G401.6 (cell line): Measurements from ENCODE around the gene ATP2B1.

Experiments used
- FAIRE-seq: peaks from 2 replicates; lab custom pipeline; 2012; peaks lifted over from hg19 to GRCh38; lab: Jason Lieb, UNC

Gene ATP2B1

GRCh38 chr12:89691659-89692058 is 17.0 kb downstream of the ATP2B1 start:
- FAIRE-seq: no peak

DNA sequence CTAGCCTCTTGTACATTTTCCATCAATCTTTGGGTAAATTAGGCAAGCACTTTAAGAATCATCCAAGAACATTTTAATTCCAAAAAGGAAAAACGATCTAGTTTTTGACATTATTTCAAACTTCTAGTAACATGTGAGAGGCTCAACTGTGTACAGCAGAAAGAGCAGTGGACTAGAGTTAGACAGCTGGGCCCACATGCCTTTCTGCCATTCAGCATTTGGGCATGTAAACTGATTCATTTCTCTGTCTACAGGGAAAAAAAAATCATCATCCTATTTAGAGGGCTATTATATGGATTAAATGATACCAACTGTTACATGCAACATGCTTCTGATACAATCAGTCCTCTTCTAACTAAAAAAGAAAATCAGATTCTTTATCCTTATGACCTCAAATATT is 17.7 kb downstream of the ATP2B1 start:
- no peak for FAIRE-seq

DNA sequence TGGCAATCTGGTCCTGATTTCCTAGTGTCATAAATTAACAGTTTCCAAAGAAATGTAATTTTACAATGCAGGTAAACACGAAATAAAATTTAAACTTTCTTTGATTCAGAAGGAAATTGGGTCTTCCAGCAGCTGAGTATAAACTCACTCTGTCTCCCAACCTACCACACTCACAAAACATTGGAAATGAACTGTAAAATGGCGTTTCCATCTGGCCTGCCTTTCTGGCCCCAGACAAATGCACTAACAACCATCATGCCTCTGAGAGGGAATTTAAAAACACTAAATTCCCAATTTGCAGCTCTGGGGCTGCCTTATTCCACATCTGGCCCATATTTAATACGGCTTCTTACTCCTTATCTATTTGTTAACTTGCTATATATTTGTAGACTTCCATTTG is 19.3 kb downstream of the ATP2B1 start:
- no peak for FAIRE-seq

DNA sequence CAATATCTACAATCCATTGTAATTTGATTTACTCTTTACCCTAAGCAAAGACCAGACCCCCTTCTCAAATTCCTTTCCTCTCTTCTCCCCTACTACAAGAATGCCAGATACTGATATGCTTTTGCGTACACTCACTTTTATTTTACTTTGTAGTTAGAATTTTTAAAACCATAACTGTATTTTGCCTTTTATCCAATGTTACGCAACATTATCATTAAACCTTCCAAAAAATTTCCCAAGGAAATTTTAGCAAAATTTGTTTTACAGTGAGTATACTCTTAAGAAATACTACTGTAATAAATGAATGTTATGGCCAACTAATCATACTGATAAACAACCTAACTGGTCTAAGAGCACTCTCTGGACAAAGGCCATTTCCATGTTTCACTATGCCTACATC is 22.3 kb downstream of the ATP2B1 start:
- FAIRE-seq: no peak

DNA sequence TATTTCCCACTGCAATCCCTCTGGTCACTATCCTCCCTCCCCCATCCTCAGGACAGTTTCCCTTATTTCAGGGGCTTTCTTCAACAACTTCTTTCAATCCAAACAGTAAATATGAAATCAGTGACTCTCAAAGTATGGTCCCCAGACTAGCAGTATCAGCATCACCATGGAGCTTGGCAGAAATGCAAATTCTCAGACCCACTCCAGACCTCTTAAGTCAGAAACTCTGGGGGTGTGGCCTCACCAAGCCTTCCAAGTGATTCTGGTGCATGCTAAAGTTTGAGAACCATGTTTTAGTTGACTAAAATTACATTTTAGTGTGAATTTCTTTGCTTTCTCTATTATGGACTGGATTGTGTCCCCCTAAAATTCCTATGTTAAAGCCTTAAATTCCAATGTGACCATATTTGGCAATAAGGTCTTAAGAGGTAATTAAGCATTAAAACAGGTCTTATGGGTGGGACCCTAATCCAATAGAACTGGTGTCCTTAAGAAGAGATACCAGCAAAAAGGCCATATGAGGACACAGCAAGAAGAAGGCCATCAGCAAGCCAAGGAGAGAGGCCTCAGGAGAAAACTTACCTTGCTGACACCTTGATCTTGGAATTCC is 23.2 kb downstream of the ATP2B1 start:
- FAIRE-seq: no peak

- FAIRE-seq: no peak
These were observed 24.5 kb downstream of the ATP2B1 start for GRCh38 chr12:89684136-89684535.

- FAIRE-seq: no peak
These were observed 26.4 kb downstream of the ATP2B1 start for GRCh38 chr12:89682284-89682683.

- FAIRE-seq: no peak
These were observed 28.2 kb downstream of the ATP2B1 start for GRCh38 chr12:89680409-89680808.

DNA sequence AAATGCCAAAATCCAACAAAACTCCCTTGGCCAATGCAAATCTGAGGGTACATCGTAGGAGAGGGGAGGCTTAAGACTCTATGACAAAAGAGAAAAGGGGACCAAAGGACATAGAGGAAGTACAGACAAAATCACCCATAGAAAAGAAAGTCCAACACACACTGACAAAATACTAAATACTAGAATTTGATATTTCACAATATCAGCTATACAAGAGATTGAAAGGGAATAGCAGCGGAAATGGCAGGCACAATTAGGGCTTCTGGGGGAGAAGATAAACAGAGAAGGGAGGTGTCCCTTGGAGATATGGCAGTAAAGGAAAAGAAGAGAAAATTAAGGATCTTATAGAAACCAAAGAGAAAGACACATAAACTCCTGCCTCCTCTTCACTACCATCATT is 29.0 kb downstream of the ATP2B1 start:
- no peak for FAIRE-seq

DNA sequence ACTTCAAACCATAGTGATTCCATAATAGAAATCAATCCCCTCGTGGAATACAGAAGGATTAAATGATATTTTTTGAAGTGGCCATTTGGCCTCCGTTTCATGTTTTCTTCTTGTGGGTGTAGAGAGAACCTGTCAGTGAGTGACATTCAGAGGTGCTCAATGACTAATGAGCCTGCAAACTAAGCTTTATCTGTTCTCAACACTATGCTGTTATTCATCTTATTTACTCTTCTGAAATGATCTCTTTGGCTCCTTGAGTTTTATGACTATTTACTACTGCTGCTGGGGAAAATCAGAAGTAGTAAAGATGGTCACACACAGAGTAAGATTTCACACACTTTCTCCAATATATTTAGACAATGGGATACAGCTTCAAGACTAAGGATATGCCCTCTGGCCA is 30.4 kb downstream of the ATP2B1 start:
- no peak for FAIRE-seq

DNA sequence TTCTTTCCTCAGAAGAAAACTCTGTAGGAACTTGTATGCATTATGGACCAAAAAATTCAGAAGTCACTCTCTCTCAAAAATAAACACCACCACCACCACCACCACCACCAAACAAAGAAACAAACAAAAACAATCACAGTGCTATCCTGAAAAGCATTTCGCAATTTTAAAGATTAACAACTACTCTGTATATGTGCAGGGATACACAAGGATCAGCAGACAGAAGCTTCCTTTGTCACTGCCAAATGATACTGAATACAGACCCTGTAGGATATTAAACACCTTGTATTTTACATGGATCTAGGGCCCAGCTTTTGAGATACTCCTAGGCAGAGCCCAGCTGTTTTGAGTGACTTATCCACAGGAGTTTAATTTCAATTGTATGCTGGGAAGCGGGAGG is 31.7 kb downstream of the ATP2B1 start:
- no peak for FAIRE-seq

DNA sequence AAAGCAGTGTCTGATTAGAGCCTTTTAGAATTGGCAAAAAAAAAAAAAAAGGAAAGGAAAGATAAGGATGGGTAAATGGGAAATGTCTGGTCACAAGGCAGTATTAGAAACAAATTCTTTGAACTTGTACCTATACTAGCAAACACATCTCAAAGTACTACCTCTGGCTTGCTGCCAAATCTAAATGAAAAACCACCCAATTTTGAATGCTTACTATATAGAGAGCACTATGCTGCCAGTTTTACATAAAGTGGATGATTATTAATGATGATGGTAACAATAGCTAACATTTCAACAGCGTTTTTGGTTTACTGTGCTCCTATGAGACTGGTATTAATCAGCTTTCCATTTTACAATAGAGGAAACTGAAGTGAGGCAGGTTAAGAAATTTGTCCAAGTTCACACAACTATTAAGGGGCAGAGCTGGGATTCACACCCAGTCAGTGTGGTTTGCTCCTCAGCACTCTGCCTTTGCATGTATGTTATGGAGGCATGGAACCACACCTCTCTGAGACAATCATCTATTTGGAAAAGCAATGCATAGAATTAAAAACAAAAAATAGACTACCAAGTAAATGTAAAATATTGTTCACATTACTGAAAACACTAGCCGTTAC is 34.2 kb downstream of the ATP2B1 start:
- FAIRE-seq: no peak

DNA sequence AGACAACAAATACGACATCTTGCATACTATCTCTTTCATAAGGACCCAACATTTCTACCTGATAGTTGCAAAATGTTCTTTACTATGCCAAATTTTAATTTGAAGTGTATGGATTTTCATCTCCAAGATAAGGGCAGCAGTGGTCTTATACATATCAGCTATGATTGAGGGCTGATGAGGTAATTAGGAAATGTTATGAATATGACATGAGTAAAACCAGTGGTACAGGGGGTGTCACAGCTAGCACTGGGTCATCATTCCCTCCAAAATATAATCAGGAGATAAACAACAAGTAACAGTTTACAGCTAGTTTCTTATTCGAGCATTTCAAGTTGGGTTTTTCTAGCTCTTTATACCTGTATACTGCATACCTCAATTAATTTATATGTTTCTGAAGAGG is 35.0 kb downstream of the ATP2B1 start:
- FAIRE-seq: no peak

- FAIRE-seq: no peak
These were observed 36.1 kb downstream of the ATP2B1 start for GRCh38 chr12:89672589-89672979.

DNA sequence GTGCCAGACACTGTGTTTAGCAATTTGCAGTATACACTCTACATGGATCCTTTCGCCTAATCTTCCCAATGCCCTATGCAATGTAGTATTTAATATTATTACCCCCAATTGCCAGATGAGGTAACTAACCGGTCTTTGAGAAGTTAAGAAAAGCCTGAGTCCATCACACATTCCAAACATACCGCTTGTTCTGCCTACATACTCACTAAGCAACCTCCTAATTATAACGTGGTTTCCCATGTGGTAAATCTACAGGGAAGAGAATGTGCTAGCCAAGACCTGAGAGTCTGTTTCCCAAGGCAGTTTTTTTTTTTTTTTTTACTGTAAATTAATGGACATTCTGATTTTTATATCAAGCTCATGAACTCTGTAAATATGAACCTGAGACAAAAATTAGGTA is 37.2 kb downstream of the ATP2B1 start:
- no peak for FAIRE-seq

DNA sequence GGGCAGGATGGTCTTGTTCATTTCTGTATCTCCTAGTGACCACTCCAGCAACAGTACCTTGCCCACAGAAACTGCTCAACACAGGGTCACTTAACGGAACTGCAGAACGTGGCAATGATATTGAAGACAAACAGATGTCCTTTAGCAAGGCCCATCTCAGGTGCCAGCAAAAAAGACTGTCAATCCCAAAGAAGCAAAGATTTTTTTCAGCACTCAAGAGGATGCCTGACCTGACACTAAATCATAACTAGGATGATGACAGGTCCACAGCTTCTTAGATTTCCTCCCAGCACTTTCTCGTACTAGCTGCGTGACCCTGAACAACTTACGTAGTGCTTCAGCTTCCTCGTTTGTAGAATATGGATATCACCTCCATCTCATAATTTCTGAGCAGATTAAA is 39.4 kb downstream of the ATP2B1 start:
- no peak for FAIRE-seq

- no peak for FAIRE-seq
These were observed 43.1 kb downstream of the ATP2B1 start for GRCh38 chr12:89665556-89665955.

- FAIRE-seq: no peak
These were observed 44.2 kb downstream of the ATP2B1 start for GRCh38 chr12:89664441-89664840.

DNA sequence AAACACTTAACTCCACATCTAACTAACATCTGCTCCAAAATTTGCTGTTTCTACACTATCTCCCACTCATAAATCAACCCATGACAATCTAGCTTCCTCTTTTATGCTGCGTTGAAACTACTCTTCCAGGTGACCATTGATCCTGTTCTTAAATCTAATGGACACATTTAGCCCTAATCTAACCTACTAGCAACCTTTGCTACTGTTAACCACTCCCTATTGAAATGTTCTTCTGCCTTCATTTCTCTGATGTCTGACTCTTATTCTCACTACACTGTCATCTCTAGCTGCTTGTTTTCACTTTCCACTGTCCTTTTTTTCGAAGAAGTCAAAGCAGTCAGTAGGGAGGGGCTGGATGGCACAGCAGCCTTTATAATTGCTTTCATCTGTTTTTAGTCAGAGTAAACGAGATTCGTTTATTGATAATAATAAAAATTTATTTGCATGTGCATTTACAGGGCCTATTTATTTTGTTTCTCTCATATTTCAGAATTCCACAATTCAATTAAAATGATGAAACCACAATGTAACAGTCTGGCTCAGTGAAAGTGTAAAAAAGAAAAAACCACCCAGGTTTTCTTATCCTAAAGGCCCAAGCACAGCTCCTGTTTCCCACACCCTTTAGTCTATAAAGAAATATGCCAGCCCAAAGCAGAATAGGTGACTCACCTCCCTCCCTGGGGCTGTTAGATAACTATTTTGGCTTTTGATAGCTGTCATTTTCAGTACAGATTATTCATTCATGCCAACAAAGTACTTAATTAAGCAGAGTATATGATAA is 44.9 kb downstream of the ATP2B1 start:
- no peak for FAIRE-seq

DNA sequence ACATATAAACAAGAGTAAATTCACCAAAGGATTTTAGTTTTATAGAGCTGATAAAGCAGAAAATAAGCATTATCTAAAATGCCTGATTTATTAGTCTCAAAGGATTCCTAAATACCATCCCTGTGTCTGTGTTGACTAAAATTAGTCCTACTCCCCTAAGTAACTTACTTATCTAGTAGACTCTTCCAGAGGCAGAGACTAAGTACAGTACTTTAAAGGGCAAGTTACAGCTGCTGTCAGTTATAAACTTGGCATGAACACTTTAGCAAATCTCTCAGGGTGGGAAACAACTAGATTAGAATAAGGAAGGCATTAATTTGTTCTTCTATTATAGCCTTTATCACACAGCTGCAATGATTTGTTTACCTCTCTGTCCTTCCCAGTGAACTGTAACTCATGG is 46.0 kb downstream of the ATP2B1 start:
- FAIRE-seq: no peak

DNA sequence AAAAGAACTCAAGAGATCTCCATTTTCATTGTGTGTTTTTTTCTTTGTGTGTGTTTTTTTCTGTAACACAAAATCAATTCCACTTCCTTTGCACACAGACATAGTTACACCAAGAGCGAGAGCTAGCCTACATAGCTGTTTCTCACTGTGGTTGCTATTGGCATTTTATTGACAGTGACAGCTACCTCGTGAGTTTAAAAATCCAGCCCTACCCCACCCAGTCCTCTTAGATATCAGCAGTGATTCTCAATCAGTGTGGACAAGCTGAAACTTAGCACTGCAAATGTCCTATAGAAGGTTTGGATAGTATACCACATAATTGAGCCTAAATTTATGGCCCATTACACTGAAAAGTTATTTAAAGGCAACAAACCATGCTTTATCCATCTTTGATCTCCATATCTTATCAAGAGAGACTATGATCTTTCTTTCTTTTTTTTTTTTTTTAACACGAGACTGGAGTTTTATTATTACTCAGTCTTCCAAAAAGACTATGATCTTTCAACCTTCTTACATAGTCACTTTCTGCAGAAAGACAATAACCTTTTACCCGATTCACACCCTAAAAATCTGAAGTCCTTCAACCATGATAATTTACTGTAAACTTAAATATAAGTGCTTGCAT is 46.8 kb downstream of the ATP2B1 start:
- no peak for FAIRE-seq

- no peak for FAIRE-seq
These were observed 50.9 kb downstream of the ATP2B1 start for GRCh38 chr12:89657739-89658138.

GRCh38 chr12:89657066-89657465 is 51.6 kb downstream of the ATP2B1 start:
- no peak for FAIRE-seq
